ENCODE results near the gene ZNF688. TPM values are rescaled to one million over a fixed set of nuclear protein-coding genes. Genes with fewer than 3 reads are reported as not detected.

Gene ZNF688
- total and polyA plus RNA-seq, 9 of the 15 experiments (the other 6 are each of a cell fraction or from before 2014, with no cell fraction given) = 0.48 to 12.9 (median 4.5) TPM

DNA sequence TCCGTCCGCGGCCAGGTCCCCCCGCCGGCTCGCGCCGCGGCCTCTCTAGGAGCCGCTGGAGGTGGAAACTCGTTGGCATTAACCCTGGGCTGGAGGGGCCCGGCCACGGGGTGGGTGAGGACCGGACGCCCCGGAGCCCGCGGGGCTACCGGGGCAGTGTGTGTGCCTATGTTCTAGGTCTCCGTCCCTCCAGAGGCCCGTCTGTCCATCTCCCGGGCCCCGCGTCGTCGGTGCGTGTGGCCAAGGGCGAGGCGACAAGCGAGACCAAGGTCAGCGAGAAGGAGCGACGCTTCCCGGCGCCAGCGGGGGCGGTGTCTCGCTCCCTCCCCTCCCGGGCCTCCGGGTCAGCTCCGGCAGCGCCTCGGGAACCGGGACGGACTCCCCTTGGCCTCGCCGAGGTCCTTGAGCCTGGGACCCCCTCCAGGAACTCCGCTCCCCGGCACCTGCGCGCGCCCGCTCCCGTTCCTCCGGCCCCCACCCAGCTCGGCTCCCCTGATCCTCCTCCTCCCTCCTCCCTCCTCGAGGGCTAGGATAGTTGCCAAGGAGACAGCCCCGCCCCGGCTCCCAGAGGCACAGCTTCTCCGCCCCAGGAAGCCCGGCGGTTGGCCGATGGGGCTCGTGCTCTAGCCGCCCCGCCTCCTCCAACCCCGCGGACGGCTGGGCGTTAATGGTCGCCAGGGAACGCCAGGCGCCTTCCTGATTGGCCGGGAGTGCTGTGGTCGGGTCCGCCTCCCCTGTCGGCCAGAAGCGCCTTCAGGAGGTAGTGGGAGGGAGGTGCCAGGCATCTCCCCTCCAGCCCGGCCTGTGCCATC is 44.5 kb downstream of the ZNF688 start (continued):
- TF ChIP-seq, protein P1, sequence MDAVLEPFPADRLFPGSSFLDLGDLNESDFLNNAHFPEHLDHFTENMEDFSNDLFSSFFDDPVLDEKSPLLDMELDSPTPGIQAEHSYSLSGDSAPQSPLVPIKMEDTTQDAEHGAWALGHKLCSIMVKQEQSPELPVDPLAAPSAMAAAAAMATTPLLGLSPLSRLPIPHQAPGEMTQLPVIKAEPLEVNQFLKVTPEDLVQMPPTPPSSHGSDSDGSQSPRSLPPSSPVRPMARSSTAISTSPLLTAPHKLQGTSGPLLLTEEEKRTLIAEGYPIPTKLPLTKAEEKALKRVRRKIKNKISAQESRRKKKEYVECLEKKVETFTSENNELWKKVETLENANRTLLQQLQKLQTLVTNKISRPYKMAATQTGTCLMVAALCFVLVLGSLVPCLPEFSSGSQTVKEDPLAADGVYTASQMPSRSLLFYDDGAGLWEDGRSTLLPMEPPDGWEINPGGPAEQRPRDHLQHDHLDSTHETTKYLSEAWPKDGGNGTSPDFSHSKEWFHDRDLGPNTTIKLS (IDR thresholded peaks at IDR 0.05; ENCODE audit: borderline replicate concordance, low read depth) = peak; percentile 80; the same call in 1 of the 2 replicates
- TF ChIP-seq NBN (IDR thresholded peaks at IDR 0.05; ENCODE audit: low read depth) (no peak), CBX8 (IDR thresholded peaks at IDR 0.05; ENCODE audit: borderline replicate concordance, extremely low read depth, low read depth, low read length, poor library complexity, severe bottlenecking) (no peak), MYBL2 (IDR thresholded peaks at IDR 0.05; ENCODE audit: low read depth) (no peak), MYBL2 (CRISPR knock-in tag; IDR thresholded peaks at IDR 0.05; ENCODE audit: borderline replicate concordance) (no peak), IFI16 (CRISPR knock-in tag; IDR thresholded peaks at IDR 0.05) (no peak), KAT7 (CRISPR knock-in tag; IDR thresholded peaks at IDR 0.05; ENCODE audit: borderline replicate concordance) (0 out of 2 replicates have a peak, but pooled peaks have one; percentile 69), CBX3 (IDR thresholded peaks at IDR 0.05; ENCODE audit: borderline replicate concordance in 1 of 2, low read length in 2 of 2) (no peak), EZH2 (IDR thresholded peaks at IDR 0.05; ENCODE audit: borderline replicate concordance, low read depth, low read length) (no peak), BRD4 (IDR thresholded peaks at IDR 0.05) (peak; percentile 76; the same call in 1 of the 2 replicates), PHF21A (IDR thresholded peaks at IDR 0.05; ENCODE audit: borderline replicate concordance, low read depth) (no peak), BMI1 (IDR thresholded peaks at IDR 0.05; ENCODE audit: low read length) (peak; percentile 78), RFX1 (IDR thresholded peaks at IDR 0.05) (peak; percentile 98), ILK (tag; IDR thresholded peaks at IDR 0.05; ENCODE audit: borderline replicate concordance, low read depth) (no peak), TEAD1 (CRISPR knock-in tag; IDR thresholded peaks at IDR 0.05) (peak; percentile 48 to 58; a peak in 3 of 4 replicates), HDAC2 (IDR thresholded peaks at IDR 0.05) (peak; percentile 16; the same call in 1 of the 2 replicates), ZNF263 (CRISPR knock-in tag; IDR thresholded peaks at IDR 0.05; ENCODE audit: borderline replicate concordance) (peak; percentile 100), MYC (IDR thresholded peaks at IDR 0.05; ENCODE audit: low read depth, low read length) (peak; percentile 67), MYC (CRISPR knock-in tag; IDR thresholded peaks at IDR 0.05; ENCODE audit: borderline replicate concordance, low read depth) (no peak; the same call in 1 of the 2 replicates), GABPB1 (CRISPR knock-in tag; IDR thresholded peaks at IDR 0.05) (peak; percentile 92)
- TF ChIP-seq, protein P2, sequence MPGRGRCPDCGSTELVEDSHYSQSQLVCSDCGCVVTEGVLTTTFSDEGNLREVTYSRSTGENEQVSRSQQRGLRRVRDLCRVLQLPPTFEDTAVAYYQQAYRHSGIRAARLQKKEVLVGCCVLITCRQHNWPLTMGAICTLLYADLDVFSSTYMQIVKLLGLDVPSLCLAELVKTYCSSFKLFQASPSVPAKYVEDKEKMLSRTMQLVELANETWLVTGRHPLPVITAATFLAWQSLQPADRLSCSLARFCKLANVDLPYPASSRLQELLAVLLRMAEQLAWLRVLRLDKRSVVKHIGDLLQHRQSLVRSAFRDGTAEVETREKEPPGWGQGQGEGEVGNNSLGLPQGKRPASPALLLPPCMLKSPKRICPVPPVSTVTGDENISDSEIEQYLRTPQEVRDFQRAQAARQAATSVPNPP (IDR thresholded peaks at IDR 0.05; ENCODE audit: borderline replicate concordance, insufficient read depth, insufficient read length) = no peak
- TF ChIP-seq, protein P3, sequence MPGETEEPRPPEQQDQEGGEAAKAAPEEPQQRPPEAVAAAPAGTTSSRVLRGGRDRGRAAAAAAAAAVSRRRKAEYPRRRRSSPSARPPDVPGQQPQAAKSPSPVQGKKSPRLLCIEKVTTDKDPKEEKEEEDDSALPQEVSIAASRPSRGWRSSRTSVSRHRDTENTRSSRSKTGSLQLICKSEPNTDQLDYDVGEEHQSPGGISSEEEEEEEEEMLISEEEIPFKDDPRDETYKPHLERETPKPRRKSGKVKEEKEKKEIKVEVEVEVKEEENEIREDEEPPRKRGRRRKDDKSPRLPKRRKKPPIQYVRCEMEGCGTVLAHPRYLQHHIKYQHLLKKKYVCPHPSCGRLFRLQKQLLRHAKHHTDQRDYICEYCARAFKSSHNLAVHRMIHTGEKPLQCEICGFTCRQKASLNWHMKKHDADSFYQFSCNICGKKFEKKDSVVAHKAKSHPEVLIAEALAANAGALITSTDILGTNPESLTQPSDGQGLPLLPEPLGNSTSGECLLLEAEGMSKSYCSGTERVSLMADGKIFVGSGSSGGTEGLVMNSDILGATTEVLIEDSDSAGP (CRISPR knock-in tag; IDR thresholded peaks at IDR 0.05) = no peak
- TF ChIP-seq, protein P4, sequence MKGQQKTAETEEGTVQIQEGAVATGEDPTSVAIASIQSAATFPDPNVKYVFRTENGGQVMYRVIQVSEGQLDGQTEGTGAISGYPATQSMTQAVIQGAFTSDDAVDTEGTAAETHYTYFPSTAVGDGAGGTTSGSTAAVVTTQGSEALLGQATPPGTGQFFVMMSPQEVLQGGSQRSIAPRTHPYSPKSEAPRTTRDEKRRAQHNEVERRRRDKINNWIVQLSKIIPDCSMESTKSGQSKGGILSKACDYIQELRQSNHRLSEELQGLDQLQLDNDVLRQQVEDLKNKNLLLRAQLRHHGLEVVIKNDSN (CRISPR knock-in tag; IDR thresholded peaks at IDR 0.05) = peak; percentile 80
